GM19023 (cell line): ENCODE measurements around the gene ZNF48.

Experiments
- ATAC-seq: cut with Tn5 transposase; IDR thresholded peaks from one replicate; pipeline ENCODE4 v1.9.1; 2021; ENCODE audit warnings: mild to moderate bottlenecking, moderate library complexity; ENCODE audit not compliant: unreplicated experiment

The ZNF48 gene

DNA sequence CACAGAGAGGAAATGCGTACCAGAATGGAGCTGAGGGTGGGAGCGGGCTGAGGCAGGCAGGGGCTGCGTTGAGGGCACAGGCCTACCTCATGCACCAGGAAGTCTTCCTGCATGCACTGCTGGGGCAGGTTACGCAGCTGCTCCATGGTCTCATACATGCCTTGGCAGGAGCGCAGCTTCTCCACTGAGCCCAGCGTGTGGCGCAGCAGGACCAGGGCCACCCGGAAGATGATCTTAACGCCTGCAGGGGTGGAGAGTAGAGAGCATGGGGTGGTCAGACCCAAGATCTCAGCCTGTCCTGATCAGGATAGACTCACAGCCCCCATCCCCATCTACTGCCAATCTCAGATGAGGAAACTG lies 36.7 kb upstream of the ZNF48 start:
- ATAC-seq, result no peak

DNA sequence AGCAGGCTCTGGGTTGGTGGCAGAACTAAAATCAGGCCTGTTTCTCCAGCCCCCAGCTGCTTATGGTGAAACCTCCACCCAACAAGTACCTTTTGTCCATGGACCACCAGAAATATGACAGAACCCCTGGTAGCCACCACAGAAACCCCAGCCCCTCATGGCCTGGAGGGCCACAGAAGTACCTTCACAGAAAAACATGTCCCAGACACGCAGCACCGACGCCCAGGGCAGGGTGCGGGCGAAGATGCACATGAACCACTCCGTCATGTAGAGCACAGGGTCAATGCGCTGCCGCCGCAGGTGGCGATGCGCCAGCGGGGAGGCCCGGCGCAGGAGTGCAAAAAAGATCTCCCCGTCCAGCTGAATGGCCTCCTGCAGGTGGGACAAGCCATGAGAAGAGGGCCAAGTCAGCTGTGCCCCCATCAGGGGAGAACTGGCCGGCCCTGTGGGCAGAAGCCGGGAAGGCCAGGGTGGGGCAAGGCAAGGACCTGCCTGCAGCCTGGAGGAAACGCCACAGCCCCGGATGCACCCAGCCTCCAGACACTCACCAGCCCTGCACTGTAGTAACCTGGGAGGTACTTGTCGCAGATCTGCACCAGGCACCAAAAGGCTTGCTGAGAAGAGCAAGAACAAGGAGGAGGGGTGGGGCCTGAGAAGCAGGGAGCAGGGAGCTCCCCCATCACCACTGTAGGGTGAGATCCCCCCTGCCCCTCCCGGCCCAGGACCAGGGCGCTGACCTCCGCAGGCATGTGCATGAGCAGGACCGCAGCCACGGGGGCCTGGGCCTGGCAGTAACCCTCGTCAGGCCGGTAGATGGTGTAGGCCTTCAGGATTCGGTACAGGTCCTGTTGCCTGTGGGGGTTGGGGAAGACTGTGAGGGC lies 36.0 kb upstream of the ZNF48 start:
- ATAC-seq, result no peak

GRCh38 chr16:30359871-30360170 lies 35.4 kb upstream of the ZNF48 start:
- no peak for ATAC-seq

- ATAC-seq, result no peak
Measured at GRCh38 chr16:30361180-30361579, 34.0 kb upstream of the ZNF48 start.

GRCh38 chr16:30365200-30365599 lies 30.0 kb upstream of the ZNF48 start:
- no peak for ATAC-seq

GRCh38 chr16:30366511-30366910 lies 28.7 kb upstream of the ZNF48 start:
- no peak for ATAC-seq

DNA sequence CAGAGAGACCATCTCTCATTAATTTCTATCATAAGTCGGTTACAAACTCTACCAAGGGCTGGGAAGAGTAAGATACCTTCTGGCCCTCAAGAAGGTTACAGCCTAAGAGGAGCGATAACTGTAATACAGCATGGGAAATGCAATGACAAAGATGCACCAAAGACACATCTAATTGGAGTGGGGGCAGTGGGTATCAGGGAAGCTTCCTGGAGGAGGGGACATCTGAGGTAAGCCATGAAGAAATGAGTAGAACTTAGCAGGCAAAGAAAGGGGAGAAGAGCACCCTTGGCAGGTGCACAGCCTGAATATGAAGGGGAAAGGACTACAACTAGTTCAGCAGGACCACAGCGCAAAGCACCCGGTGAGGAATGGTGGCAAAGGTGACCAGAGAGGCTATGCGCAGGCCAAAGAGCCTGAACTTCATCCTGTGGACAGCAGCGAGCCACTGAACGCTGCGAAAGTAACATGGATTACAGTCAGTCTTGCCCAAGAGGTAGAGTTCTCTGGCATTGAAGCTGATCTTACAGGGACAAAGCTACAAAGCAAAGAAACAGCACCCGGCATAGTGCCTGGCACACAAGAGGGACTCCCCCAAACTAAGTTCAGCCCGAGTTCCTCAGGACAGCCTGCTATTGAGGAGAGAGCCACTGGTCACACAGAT lies 27.7 kb upstream of the ZNF48 start:
- ATAC-seq, result no peak

- ATAC-seq, result no peak
Measured at GRCh38 chr16:30368122-30368791, 27.0 kb upstream of the ZNF48 start.

DNA sequence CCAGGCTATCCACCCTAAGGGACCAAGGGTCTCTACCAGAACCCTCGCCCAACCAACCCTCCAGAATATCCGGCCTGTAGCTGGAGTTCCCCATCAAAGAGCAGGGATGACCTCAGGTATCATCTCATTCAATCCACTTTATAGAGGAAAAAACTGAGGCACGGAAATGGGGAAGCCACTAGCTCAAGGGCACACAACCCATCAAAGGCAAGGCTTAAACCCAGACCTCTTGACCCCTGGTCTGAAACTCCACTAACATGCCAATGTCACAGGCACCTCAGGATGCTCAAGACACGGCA lies 26.5 kb upstream of the ZNF48 start:
- no peak for ATAC-seq

DNA sequence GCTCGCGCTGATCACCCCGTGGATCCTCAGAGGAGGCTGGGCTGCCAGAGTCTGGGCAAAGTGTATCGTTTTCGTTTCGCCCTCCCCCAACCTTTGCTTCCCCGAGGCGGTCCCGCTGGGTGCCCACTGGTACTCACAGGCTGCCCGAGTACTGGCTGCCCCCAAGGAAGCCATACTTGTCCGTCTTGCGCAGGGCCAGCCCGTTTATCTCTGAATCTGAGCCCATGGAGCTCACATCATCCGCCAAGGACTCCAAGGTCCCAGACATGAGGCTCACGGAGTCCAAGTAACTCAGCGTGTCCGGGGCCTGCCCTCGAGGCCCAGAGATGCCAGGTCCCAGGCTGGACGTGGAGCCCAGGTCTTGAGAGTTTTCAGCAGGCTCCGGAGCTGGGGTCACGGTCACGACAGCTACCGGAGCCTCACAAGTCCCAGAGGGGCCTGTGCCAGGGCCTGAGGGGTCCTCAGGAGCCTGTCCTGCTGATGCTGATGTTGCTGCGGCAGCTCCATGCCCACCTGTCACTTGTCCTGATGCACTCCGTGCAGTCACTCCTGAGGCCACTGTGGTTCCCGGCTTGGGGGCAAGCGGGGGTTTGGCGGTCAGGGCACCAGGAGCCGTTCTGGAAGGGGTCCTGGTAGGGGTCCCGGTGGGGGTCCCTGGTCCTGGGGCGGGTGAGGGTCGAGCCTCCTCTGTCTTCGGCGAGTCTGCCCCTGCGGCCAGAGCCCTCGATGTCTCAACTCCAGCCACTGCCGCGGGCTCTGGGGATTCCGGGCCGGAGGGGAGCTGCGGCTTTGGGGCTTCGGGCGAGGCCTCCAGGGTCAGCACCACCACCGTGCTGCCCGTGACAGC lies 25.9 kb upstream of the ZNF48 start:
- no peak for ATAC-seq

DNA sequence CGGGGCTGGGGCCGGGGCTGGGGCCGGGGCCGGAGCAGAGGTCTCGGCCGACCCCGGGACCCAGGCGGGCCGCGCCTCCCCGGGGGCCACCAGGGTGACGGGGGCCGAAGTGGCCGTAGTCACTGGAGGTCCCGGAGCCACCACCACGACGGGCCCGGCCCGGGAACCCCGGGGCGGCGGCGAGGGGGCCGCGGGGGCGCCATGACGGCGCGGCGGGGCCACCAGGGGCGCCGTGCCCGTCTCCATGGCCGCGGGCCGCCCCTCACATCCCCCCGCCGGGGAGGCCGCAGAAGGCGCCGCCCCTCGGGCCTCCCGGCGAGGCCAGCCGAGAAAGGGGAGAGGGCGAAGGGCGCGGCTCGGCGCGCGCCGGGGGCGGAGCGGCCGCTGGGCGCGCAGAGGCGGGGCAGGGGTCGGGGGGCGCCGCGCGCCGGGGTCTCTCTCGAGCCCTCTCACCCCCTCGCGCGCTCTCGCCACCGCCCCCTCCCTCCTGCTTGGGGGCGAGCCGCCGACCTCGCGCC lies 25.2 kb upstream of the ZNF48 start:
- peak; percentile 9 for ATAC-seq

- peak; percentile 84 for ATAC-seq
Measured at GRCh38 chr16:30370456-30371247, 24.6 kb upstream of the ZNF48 start, which contains the start of gene TBC1D10B. TSS of gene TBC1D10B (minus strand) at chr16:30370494. CDS start at chr16:30370183, 311 bp downstream.

DNA sequence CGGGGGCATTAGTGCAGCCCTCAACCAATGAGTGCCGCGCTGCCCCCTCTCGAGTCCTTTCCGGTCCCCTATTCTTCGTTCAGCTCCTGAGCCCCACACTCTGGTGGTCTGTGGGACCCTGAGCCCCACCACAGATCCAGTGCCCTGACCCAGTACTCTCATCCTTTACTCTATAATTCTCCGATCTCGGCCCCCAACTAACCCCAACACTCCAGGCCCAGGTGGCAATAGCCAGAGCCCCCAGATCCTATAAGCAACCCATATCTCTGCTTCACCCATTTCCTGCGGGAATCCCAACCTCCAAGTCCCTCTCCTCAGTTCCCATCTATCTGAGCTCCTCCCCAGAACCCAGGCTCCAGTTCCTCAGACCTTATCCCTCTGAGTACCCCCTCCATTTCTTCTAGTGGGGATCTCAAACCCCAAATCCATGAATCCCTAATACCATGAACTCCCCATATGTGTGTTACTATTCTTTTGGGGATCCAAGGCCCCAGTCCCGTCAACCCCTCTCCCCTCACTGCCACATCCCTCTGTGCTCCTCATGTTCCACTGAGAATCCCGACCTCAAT lies 23.9 kb upstream of the ZNF48 start:
- no peak for ATAC-seq

DNA sequence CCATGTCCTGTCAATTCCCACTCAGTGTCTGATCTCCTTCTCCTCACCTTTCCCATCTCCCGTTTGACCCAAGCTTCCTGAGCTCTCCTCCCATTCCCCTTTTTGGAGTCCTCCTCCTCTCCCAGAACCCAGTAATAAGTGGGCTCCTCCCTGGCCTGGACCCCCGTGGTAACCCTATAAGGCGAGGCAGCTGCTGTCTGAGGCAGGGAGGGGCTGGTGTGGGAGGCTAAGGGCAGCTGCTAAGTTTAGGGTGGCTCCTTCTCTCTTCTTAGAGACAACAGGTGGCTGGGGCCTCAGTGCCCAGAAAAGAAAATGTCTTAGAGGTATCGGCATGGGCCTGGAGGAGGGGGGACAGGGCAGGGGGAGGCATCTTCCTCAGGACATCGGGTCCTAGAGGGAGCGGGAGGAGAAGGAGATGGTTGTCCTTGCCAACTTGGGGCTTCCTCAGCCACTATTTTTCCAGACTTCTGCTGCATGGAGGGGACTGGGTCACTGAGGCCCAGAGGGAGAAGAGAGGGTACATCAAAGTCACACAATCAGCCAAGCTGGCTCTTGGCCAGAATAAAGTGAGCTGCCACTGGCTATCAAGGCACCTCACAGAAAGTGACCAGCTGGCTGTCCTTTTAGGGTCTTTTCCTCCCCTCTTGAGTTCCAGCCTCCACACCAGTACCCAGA lies 23.0 kb upstream of the ZNF48 start:
- ATAC-seq, result no peak

GRCh38 chr16:30372725-30373124 lies 22.5 kb upstream of the ZNF48 start:
- ATAC-seq, result no peak

DNA sequence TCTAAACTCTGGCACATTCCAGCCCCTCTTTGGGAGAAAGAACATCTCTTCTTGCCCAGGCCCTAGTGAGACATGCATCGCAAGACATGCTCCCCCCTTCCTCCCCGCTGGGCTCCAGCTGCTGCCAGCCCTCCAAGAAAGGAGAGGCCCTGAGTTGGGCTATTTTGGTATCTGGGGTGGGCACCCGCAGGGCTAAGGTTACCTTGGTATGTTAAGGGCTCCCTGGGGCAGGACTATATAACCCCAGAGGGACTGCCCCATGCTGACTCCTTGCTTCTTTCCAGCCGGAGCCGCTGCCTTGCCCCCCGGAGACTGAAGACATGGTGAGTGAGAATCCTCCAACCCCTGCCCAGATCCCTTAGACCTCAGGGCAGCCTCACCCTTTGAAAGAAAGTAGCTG lies 20.7 kb upstream of the ZNF48 start, which contains the start of gene MYL11:
MYL11 (plus strand) TSS at position 265 of the 400 bp plus-strand sequence; CDS start at position 321, 56 bp downstream.
- ATAC-seq, result no peak

DNA sequence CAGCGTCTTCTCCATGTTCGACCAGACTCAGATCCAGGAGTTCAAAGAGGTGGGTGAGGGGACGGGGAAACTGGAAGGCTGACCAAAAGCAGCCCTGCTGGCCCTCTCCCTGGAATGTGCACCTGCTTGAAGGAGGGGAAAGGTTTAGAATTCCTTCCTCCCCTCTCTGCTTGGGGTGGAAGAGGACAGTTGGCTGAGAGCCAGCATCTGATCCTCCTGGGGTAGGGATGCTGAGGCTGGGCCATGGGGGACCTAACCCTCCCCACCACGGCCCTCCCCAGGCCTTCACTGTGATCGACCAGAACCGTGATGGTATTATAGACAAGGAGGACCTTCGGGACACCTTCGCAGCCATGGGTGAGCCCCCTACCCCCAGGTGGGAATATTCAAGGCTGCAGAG lies 19.4 kb upstream of the ZNF48 start:
- ATAC-seq, result no peak

- ATAC-seq, result no peak
Measured at GRCh38 chr16:30376461-30376902, 18.7 kb upstream of the ZNF48 start.
